ENCODE data around the gene ILK. TPM values are rescaled to one million over a fixed set of nuclear protein-coding genes. Genes with fewer than 3 reads are reported as not detected.

The ILK gene
- total RNA-seq, 2 experiments from 2014 or later = 64.8 to 80.3 TPM

- H3K79me2 ChIP-seq (ENCODE audit: insufficient read depth, low read depth, low read length) = no peaks in the 10 kb centered on the region
- H3K4me1 ChIP-seq (ENCODE audit: insufficient read depth, low read length, poor library complexity, severe bottlenecking) = no peaks in the 10 kb centered on the region
- no peak overlapping the region for H3K4me2 ChIP-seq (ENCODE audit: low read length)
- no peaks in the 10 kb centered on the region for H4K20me1 ChIP-seq (ENCODE audit: insufficient read depth, low read length)
- intact Hi-C loops (cut with micrococcal nuclease; ENCODE audit: unreplicated experiment) = no loop called here
- CTCF ChIA-PET (ENCODE audit: unreplicated experiment) = no interaction called here
- H3K27ac ChIP-seq (ENCODE audit: low read depth, low read length, poor library complexity, severe bottlenecking) = no peak overlapping the region
- POLR2A ChIA-PET = interaction anchor here (0.5 kb wide), 1 partner anchor 256 kb away, joined by 4 read pairs; no protein-coding TSS in a partner anchor
- H3K4me3 ChIP-seq (ENCODE audit: low read depth, low read length, poor library complexity, severe bottlenecking) = no peak overlapping the region
- no peaks in the 10 kb centered on the region for H3K9me3 ChIP-seq (ENCODE audit: low read length)
- TF ChIP-seq CTCF (conservative IDR thresholded peaks at IDR 0.05; ENCODE audit: low read length) (no peak), EZH2phosphoT487 (IDR thresholded peaks at IDR 0.05; ENCODE audit: borderline replicate concordance, low read depth, low read length) (no peak)
- no peak overlapping the region for H2AFZ ChIP-seq (ENCODE audit: low read length)
- H3K36me3 ChIP-seq (ENCODE audit: insufficient read depth, low read length) = no peaks in the 10 kb centered on the region
- no peaks in the 10 kb centered on the region for H3K9me2 ChIP-seq (ENCODE audit: insufficient read depth, low read length)
- no peak for DNase-seq (ENCODE audit: low spot score)
- BruUV-seq (replicated peaks) = no TSS peak
Observed at GRCh38 chr11:6631361-6631890, 27.9 kb downstream of the ILK start.

DNA sequence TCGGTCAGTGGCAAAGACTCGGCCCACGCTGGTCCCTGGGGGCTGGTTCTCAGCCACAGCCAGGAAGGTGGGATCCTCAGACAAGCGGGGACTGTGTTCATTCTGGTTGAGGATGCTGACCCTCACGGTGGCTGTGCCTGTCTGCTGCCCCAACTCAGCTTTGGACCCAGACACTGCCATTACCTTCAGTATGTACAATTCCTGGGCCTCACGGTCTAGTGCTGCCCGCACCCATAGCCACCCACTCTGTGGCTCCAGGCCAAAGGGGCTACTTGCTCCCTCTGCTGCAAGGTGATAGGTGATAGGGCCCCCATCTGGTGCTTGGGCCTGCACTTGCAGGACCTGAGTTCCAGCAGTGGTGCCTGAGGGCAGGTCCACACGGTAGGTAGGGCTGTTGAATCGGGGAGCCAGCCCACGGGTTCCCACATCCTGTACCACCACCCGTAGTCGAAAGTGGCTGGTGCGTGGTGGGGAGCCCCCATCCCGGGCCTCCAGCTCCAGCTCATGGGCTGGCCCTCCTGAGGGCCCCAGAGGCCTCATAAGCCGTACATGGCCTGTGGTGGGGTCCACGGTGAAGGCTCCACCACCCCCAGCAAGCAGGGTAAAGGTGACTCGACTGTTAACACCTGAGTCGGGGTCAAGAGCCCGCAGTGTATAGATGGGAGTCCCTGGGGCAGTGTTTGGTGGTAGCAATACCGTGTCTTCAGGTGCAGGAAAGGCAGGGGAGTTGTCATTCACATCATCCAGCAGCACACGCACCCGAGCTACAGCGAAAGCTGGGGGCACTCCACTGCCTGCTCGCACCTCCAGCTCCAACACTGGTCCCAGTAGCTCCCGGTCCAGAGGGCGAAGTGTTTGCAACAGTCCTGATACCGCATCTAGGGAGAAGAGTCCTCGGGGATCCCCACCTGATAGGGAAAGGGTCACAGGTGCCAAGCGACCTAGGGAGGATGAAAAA is 28.8 kb downstream of the ILK start:
- Histone ChIP-seq H3K79me2 (ENCODE audit: insufficient read depth, low read depth, low read length) (no peaks in the 10 kb centered on the region), H4K20me1 (ENCODE audit: insufficient read depth, low read length) (no peaks in the 10 kb centered on the region), H3K4me2 (ENCODE audit: low read length) (no peak overlapping the region), H3K9me3 (ENCODE audit: low read length) (no peaks in the 10 kb centered on the region), H2AFZ (ENCODE audit: low read length) (no peak overlapping the region), H3K27ac (ENCODE audit: low read depth, low read length, poor library complexity, severe bottlenecking) (no peak overlapping the region), H3K36me3 (ENCODE audit: insufficient read depth, low read length) (no peaks in the 10 kb centered on the region), H3K9me2 (ENCODE audit: insufficient read depth, low read length) (no peaks in the 10 kb centered on the region), H3K4me1 (ENCODE audit: insufficient read depth, low read length, poor library complexity, severe bottlenecking) (no peaks in the 10 kb centered on the region), H3K4me3 (ENCODE audit: low read depth, low read length, poor library complexity, severe bottlenecking) (no peak overlapping the region)
- intact Hi-C loops (cut with micrococcal nuclease; ENCODE audit: unreplicated experiment) = no loop called here
- TF ChIP-seq CTCF (conservative IDR thresholded peaks at IDR 0.05; ENCODE audit: low read length) (no peak), EZH2phosphoT487 (IDR thresholded peaks at IDR 0.05; ENCODE audit: borderline replicate concordance, low read depth, low read length) (no peak)
- no peak for DNase-seq (ENCODE audit: low spot score)
- POLR2A ChIA-PET = no interaction called here
- CTCF ChIA-PET (ENCODE audit: unreplicated experiment) = no interaction called here
- BruUV-seq (replicated peaks) = no TSS peak
